Ramos (cell line): ENCODE data around the gene ADAM10.

Experiments
- in situ Hi-C: fragments of 300-500 bp; cut with MboI; formaldehyde crosslinking; loops from one replicate; pipeline ENCODE4 v1.14.3; 2022; ENCODE audit warnings: low sequenced_read_pairs; ENCODE audit not compliant: unreplicated experiment

The ADAM10 gene

DNA sequence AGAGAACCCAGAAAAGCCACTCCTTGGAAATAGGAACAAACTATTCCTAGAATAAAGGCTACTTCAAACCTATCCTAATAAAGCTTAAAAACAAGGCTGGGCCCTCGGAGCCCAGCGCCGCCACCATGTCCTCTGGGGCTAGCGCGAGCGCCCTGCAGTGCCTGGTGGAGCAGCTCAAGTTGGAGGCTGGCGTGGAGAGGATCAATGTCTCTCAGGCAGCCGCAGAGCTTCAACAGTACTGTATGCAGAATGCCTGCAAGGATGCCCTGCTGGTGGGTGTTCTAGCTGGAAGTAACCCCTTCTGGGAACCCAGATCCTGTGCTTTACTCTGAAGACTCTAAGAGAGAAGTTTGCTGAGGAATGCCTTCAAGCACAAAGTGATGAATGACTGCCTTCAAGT lies 63.2 kb downstream of the ADAM10 start:
- in situ Hi-C loops = no loop called here

DNA sequence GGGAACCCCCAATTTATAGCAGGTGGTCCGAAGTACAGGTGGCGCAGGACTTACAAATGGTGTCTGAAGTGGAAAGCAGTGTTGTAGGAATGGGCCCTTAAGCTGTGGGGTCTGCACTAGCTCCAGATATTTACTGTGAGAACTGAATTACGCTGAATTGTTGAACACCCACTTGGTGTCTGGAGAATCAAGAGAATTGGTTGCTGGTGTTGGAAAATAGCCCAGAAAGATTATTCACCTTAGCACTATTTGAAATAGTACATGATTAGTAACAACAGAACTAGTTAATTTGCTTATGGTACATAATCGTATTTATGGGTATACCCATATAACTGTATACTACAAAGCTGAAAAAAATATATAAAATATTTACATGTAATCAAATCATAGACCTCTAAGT lies 64.8 kb downstream of the ADAM10 start:
- in situ Hi-C loops = no loop called here

DNA sequence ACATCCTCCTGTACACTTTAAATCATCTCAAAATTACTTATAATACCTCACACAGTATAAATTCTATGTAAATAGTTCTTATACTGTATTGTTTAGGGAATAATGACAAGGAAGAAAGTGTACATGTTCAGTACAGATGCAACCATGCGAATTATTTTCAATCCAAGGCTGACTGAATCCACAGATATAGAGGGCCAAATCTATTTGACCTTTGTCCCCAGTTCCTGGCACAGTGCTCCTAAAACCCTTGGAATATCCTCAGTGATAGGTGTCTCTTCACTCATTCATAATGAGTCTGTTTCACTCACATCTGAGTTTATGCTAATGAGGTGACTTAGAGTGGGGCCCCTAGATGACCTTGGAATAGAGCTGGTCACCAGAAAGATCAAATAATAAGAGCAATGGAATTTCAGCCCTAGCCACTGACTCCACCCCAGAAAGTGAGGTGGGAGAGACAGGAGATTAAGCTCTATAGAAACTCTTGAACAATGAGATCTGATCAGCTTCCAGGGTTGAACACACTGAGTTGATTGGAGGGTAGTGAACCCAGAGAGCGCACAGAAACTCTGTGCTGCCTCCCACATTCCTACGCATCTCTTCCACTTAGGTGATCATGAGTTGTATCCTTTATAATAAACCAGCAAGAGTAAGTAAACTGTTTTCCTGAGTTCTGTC lies 65.3 kb downstream of the ADAM10 start:
- in situ Hi-C loops = no loop called here

DNA sequence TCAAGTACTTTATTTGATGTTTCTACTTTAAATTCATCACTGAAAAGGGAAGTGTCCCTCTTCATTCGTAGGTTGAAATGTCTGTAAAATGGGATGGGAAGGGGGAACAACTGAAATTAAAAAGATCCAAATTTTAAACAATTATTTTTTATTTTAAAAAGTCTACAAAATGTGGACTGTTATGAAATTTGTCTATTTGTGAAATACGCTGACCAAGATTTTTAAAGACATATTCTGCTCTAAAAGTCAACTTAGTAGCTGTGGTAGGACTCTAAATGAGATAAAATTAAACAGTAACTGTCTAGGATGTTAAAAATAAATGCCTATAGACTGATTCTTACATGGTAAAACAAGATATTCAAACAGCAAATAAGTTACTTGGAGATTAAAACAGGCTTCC lies 67.3 kb downstream of the ADAM10 start:
- in situ Hi-C loops = no loop called here

DNA sequence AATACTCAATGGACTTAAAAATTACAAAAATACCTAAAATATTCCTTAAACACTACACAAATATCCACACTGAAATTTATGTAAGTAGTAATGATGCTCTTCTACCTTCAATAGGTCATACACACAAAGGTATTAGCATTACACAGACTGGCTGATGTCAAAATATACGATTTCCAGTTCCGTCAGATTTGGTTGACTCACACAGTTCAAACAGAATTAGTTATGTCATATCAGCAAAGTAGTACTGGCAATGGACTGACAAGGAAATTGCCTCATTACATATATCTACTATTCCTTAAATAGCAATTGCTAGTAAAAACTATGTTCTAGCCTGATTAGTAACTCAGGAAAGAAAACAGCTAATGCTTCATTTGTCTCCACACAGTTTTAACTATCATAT lies 70.8 kb downstream of the ADAM10 start:
- in situ Hi-C loops = no loop called here

DNA sequence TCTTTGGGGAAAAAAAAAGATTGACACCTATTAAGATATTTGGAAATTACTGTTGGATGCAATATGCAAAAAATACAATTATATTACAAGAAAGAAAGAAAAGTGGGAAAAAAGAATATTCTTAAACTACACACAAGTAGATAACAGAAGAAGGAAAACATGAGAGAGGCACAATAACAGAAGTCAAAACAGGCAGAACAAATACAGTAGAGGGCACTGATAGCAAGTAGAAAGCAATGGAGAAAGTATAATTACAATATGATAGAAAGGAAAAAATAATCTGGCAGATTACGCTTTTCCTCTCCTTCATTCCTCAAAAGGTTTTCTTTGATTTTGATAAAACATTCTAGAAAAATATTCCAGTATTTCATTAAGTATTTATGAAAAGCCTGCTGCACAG lies 72.1 kb downstream of the ADAM10 start:
- in situ Hi-C loops = no loop called here

DNA sequence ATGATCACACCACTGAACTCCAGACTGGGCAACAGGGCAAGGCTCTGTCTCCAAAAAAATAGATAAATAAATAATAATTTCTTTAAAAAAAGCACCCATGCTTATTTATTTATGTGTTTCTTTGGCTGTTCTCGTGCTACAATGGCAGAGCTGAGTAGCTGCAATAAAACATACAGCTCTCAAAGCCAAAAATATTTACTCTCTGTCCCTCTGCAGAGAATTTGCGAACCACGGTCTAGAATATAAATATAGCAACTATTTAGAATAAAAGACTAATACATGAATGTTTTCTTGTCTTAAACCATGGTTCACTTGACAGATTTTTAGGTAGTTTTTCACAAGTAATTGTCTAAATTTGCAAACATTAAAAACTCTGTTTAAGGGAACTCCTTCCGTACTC lies 72.7 kb downstream of the ADAM10 start:
- in situ Hi-C loops = no loop called here

DNA sequence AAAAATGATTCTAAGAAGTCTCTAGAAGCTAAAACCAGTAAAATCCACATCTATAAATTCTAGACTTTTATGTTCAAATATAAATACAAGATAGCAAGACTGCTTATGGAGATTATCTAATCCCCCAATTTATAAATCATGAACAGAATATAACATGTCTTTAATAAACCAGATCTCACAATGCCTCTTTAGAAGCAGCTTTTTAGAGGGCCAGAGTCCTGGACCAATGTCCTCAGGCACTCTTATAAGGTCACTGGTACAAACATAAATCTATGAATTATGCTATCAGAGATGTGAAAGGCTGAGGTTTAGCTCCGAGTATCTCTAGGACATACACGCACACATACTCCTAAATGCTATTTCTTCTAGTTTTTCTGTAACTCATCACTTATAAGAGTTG lies 78.3 kb downstream of the ADAM10 start:
- in situ Hi-C loops = no loop called here

DNA sequence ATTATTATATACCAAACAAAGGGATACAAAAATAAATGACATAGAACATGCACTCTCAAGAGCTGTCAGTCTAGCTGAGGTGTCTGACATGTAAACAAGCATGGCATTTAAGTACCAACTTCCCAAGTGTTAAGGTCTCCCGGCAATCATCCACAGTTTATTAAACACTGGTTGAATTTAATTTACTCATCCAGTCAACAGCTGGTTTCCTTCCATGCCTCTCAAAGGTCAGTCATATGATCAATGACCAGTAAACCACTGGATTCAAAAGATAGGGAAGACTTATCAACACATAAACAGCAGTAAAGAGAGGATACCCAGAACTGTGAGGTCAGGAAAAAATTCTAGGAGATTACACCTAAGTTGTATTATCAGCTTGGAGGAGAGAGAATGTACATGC lies 80.4 kb downstream of the ADAM10 start:
- in situ Hi-C loops = no loop called here

DNA sequence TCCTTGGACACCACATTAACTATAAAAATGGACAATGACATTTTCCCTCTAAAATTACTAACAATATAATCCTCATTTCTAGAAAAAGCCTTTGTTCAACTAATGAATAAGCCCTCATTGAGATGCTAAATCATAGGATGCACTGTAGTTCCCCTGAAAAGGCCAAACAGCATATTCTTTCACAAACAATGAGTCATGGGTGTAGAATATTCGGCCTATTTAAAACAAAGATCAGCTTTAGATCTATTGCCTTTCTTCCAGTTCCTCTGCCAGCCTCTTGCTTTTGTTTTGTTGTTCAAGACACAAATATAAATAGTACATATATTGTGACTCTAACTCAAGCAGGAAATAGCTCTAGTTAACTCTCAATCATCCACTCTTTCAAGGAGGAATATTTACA lies 82.5 kb downstream of the ADAM10 start:
- in situ Hi-C loops = no loop called here

DNA sequence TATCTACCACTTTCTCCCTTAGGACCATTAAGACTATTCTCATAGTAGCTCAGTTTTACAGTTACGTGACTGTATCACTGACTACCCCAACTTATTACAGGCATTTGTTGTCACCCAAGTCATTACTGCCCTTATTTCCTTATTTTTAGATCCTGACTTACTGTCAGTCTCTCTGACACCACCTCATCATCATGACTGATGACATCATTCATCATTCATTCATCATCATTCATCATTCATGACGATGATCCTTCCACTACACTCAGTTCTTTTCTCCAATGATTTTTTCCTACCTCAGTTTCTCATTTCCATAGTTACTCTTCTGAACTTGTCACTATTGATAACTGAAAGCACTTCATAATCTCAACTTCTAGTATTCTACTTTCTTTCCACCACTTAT lies 83.8 kb downstream of the ADAM10 start:
- in situ Hi-C loops = no loop called here

DNA sequence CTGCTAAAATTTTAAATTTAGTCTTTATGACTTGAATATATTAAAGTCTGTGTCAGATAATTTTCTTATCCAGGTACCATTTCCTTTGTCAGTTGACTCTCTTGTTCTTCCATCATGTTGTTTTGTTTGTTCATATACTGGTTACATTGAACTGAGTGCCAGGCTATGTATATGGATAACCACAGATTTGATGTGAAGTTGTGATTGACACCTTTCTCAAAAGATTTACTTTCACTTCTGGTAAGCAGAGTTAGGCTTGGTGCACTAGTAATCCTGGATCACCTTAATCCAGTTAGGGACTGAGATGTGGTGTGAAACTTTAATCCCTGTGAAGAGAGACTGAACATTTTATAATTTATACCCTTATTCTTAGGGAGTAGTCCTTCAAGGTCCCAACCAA lies 99.4 kb downstream of the ADAM10 start:
- in situ Hi-C loops = no loop called here

DNA sequence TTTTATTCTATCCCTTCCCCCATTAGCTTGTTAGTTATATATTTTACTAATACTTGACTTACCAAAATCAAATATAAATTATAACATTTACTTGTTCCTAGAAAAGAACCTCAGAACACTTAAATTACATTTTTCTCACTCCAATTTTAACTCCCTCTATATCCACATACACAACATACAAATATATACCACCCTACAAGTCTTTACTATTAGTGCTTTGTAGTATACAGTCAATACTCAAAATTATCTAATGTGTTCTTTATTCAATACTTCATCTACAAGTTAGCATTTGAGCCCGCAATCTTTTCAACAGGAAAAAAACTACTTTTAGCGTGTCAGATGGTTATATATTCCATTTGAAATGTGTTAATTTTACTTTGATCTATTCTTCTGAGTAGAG lies 100.3 kb downstream of the ADAM10 start:
- in situ Hi-C loops = no loop called here

DNA sequence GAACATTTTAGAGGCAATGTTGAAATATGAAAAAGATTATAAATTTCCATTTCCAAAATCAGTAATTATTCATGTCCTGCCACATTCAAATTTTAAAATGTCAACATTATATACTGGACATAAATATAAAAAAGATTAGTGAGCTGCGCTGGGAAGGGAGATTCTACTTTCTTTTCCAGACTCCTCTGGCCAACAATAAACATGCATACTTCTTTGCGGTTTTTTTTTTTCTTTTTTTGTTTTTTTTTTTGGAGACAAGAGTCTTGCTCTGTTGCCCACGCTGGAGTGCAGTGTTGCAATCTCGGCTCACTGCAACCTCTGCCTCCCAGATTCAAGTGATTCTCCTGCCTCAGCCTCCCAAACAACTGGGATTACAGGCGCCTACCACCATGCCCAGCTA lies 105.5 kb downstream of the ADAM10 start:
- in situ Hi-C loops = no loop called here

DNA sequence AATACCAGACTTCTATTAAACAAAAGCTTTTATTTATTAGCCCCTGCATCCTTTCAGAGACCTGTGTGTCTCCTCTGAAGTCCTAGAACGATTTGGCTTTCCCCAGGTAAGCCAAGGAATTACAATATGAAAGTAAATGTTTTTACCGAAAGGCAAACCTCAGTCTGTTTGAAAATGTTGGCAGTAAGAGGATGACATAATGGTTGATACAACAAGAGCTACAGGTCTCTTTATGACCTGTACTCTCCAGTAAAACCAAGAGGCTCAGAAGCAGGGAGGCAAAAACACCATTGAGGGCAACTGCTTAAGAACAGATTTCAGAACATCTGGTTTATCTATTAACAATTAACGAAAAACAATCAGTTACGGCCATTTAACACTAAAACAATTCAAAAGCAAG lies 107.8 kb downstream of the ADAM10 start:
- in situ Hi-C loops = no loop called here

DNA sequence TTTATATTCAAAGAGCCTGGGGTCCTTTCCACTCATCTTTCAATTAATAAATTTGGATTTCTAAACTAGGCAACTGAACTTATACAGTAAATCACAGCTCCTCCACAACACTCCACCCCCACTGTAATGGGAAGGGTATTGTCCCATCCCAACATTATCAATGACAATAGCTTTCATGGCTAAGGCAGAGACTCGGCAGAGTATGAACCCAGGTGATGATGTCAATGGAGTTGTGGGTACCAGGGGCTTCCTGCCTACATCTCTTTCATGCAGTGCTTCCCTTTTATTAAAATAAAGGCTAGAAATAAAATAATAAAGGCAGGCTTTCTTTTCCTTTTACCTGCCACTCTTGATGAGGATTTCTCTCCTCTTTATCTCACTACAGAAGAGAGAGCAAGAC lies 109.5 kb downstream of the ADAM10 start:
- in situ Hi-C loops = no loop called here

DNA sequence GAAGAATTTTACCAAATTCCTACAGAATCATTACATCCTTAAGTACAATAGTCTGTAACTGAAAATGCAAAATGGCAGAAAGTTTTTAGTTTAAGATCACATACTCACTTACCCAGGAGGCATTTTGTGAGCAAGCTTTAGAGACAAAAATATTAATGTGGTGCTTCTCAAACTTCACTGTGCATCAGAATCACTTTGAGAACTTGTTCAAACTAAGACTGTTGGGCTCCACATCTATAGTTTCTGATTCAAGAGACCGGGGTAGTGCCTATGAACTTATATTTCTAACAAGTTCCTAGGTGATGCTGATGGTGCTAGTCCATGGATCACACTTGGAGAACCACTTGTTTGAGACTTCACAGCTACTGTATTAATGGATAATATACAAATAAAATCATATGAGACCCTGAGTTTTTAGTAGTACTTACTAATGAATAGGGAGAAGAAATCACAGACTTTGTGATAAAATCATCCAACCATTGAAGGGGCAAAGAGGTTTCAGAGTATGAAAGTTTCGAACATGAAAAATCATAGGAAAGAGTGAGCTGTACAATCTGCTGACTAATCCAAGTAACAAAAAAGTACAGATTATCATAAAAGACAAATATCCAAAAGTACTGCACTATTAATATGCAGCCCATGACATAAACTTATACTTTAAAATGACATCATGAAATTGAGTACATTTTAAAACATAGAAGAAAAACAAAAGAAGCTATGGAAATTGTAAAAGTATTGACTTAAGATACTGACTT lies 110.3 kb downstream of the ADAM10 start:
- in situ Hi-C loops = no loop called here

DNA sequence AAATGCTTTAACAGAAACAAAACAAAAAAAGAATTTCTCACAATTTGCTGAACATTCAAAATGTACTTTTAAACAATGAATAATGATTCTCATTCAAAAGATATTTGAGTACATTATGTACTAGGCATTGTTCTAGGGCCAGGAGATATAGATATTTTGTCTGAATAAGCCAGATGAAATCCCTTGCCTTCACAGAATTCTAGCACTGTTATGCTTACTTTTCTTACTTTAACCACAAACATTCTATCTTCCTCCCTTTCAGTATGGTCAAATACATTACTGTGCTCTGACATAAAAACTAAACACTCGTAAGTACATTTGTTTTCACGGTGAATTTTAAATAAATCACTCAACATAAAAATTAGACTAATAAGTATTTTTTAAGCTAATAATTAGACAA lies 116.7 kb downstream of the ADAM10 start:
- in situ Hi-C loops = no loop called here

DNA sequence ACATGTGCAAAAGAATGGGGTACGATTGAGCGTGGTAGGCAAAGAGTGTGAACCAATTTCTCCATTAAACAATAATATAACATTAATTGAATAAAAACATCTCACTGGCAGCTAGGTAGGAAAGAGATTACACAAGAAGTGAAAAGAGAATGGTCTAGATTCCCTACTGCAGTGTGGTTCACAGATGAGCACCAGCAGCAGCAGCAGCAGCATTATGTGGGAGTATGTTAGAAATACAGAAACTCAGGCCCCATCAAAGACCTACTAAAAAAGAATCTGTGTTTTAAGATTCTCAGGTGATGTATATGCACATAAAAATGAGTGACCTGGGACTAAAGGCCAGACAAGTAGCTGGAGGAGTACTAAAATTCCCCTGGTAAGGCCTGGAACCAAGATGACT lies 118.2 kb downstream of the ADAM10 start:
- in situ Hi-C loops = no loop called here

DNA sequence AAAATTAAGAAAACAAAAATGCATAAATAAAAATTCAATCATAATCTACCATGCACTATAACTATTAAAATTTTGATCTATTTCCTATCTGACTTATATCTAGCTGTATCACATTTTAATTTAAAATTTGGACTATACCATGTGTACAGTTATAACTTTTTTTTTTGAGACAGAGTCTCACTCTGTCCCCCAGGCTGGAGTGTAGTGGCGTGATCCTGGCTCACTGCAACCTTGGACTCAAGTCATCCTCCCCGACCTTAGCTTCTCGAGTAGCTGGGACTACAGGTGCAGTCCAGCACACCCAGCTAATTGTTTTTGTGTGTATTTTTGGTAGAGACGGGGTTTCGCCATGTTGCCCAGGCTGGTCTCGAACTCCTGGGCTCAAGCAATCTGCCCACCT lies 119.9 kb downstream of the ADAM10 start:
- in situ Hi-C loops = no loop called here

DNA sequence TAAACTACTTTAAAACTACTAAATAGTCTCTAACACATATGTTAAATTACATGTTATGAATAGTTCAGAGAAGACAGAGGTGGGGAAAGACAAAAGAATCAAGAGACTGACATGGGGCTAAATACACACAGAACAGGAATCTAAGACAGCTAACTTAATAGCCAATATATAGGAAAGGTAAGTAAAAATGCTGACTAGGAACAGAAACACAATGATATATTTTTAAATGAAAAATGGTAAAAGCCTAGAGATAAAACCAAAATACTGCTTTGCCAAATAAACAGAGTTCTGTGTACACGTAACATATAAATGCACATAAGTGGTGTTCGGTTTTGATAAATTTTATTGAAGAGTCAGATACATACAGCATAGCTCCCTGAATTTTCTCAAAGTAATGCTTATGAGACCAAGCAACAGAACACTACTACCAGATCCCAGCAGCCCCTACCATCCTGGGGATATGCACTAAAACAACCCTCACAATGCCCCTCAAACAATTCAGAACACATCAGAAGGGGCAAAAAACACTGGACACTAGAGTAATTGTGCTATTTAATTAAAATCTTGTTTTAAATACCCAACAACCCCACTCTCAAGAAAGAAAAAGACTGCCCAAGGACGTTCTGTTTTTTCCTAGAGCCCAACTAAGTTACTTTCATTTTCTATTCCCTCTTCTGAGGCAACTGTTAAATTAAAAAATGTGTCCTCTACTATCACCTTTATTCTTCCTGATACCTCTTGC lies 121.1 kb downstream of the ADAM10 start:
- in situ Hi-C loops = no loop called here

DNA sequence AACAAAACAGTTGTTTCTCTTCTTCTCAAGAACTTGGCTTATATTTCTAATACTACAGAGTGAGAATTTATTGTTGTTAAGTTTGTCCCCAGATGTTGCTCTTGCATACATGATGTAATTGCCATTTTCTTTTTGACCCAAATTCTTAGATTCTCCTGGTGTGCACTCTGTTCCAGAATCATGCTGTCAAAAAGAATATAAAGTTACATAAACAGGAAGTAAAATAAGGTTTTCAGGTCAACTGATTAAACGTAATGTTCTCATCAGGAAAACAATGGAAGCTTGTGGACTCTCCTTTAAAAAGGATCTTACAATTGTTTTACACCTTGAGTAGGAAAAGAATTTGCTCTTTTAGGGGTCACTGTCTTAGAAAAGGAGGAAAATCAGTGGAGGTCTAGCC lies 121.8 kb downstream of the ADAM10 start:
- in situ Hi-C loops = no loop called here
